ENCODE data around the gene PCBP4. TPM values are rescaled to one million over a fixed set of nuclear protein-coding genes. Genes with fewer than 3 reads are reported as not detected.

The PCBP4 gene
- polyA plus RNA-seq, 4 donors, result 24.0 to 60.8 (median 39.2) TPM

- Histone ChIP-seq H3K4me1 (ENCODE audit: control insufficient read depth in 3 of 3, insufficient read depth in 2 of 3, low read depth in 1 of 3, low read length in 2 of 3) (peaks cover 3 to 65% (median 4%) of the 10 kb centered on the region in 3 donors), H3K27ac (ENCODE audit: low read depth in 1 of 3, low read length in 2 of 3) (peak overlapping the region; percentile 94 to 96 (median 95)), H3K27me3 (ENCODE audit: control insufficient read depth in 3 of 3, insufficient read depth in 3 of 3, low read length in 3 of 3) (no peaks in the 10 kb centered on the region), H3K36me3 (ENCODE audit: control insufficient read depth in 3 of 3, insufficient read depth in 2 of 3, low read depth in 1 of 3, low read length in 3 of 3) (peaks cover 0 to 50% (median 0%) of the 10 kb centered on the region in 3 donors), H3K9me3 (ENCODE audit: control insufficient read depth in 2 of 2, insufficient read depth in 1 of 2, low read depth in 1 of 2, low read length in 1 of 2) (no peaks in the 10 kb centered on the region), H3K4me3 (ENCODE audit: low read depth in 1 of 3, low read length in 3 of 3) (peak overlapping the region; percentile 46 to 67 (median 58))
- 3 to 7% (median 4%) methylated on average over 4 of the region's 4 CpGs for WGBS, 3 donors
- FAIRE-seq (no peak), DNase-seq (peak; percentile 96 to 98)
Observed at GRCh38 chr3:51982352-51982837, 15.1 kb upstream of the PCBP4 start.

- 96 to 98% (median 97%) methylated on average over 10 of the region's 10 CpGs for WGBS, 3 donors
- Histone ChIP-seq H3K27me3 (ENCODE audit: control insufficient read depth in 3 of 3, insufficient read depth in 3 of 3, low read length in 3 of 3) (no peaks in the 10 kb centered on the region), H3K4me1 (ENCODE audit: control insufficient read depth in 3 of 3, insufficient read depth in 2 of 3, low read depth in 1 of 3, low read length in 2 of 3) (peaks cover 3 to 51% (median 4%) of the 10 kb centered on the region in 3 donors), H3K9me3 (ENCODE audit: control insufficient read depth in 2 of 2, insufficient read depth in 1 of 2, low read depth in 1 of 2, low read length in 1 of 2) (no peaks in the 10 kb centered on the region), H3K36me3 (ENCODE audit: control insufficient read depth in 3 of 3, insufficient read depth in 2 of 3, low read depth in 1 of 3, low read length in 3 of 3) (peaks cover 0 to 28% (median 0%) of the 10 kb centered on the region in 3 donors), H3K27ac (ENCODE audit: low read depth in 1 of 3, low read length in 2 of 3) (no peak overlapping the region), H3K4me3 (ENCODE audit: low read depth in 1 of 3, low read length in 3 of 3) (no peak overlapping the region)
- no peak for DNase-seq
- FAIRE-seq, result no peak
Observed at GRCh38 chr3:51980253-51980652, 13.0 kb upstream of the PCBP4 start.

GRCh38 chr3:51978143-51978502 is 10.9 kb upstream of the PCBP4 start:
- no peak for DNase-seq
- H3K9me3 ChIP-seq (ENCODE audit: control insufficient read depth in 2 of 2, insufficient read depth in 1 of 2, low read depth in 1 of 2, low read length in 1 of 2), result no peaks in the 10 kb centered on the region
- no peak overlapping the region for H3K4me3 ChIP-seq (ENCODE audit: low read depth in 1 of 3, low read length in 3 of 3)
- no peak for FAIRE-seq
- H3K27me3 ChIP-seq (ENCODE audit: control insufficient read depth in 3 of 3, insufficient read depth in 3 of 3, low read length in 3 of 3), result no peaks in the 10 kb centered on the region
- 69 to 80% (median 74%) methylated on average over 4 of the region's 4 CpGs for WGBS, 3 donors
- H3K27ac ChIP-seq (ENCODE audit: low read depth in 1 of 3, low read length in 2 of 3), result no peak overlapping the region
- peaks cover 4 to 43% (median 9%) of the 10 kb centered on the region in 3 donors for H3K4me1 ChIP-seq (ENCODE audit: control insufficient read depth in 3 of 3, insufficient read depth in 2 of 3, low read depth in 1 of 3, low read length in 2 of 3)
- H3K36me3 ChIP-seq (ENCODE audit: control insufficient read depth in 3 of 3, insufficient read depth in 2 of 3, low read depth in 1 of 3, low read length in 3 of 3), result peaks cover 0 to 22% (median 0%) of the 10 kb centered on the region in 3 donors

GRCh38 chr3:51977446-51978142 is 10.3 kb upstream of the PCBP4 start:
- H3K27me3 ChIP-seq (ENCODE audit: control insufficient read depth in 3 of 3, insufficient read depth in 3 of 3, low read length in 3 of 3), result no peaks in the 10 kb centered on the region
- H3K4me1 ChIP-seq (ENCODE audit: control insufficient read depth in 3 of 3, insufficient read depth in 2 of 3, low read depth in 1 of 3, low read length in 2 of 3), result peaks cover 4 to 39% (median 9%) of the 10 kb centered on the region in 3 donors
- WGBS, 3 donors, result 75 to 90% (median 85%) methylated on average over 9 of the region's 9 CpGs
- FAIRE-seq, result no peak
- peaks cover 0 to 22% (median 0%) of the 10 kb centered on the region in 3 donors for H3K36me3 ChIP-seq (ENCODE audit: control insufficient read depth in 3 of 3, insufficient read depth in 2 of 3, low read depth in 1 of 3, low read length in 3 of 3)
- no peak overlapping the region for H3K27ac ChIP-seq (ENCODE audit: low read depth in 1 of 3, low read length in 2 of 3)
- H3K9me3 ChIP-seq (ENCODE audit: control insufficient read depth in 2 of 2, insufficient read depth in 1 of 2, low read depth in 1 of 2, low read length in 1 of 2), result no peaks in the 10 kb centered on the region
- no peak overlapping the region for H3K4me3 ChIP-seq (ENCODE audit: low read depth in 1 of 3, low read length in 3 of 3)
- DNase-seq, result peak in 1 of 2 donors; percentile 57

GRCh38 chr3:51975852-51976549 is 8.7 kb upstream of the PCBP4 start:
- Histone ChIP-seq H3K27me3 (ENCODE audit: control insufficient read depth in 3 of 3, insufficient read depth in 3 of 3, low read length in 3 of 3) (no peaks in the 10 kb centered on the region), H3K4me3 (ENCODE audit: low read depth in 1 of 3, low read length in 3 of 3) (peak overlapping the region in 2 of 3 donors; percentile 53 to 90), H3K36me3 (ENCODE audit: control insufficient read depth in 3 of 3, insufficient read depth in 2 of 3, low read depth in 1 of 3, low read length in 3 of 3) (peaks cover 0 to 24% (median 0%) of the 10 kb centered on the region in 3 donors), H3K27ac (ENCODE audit: low read depth in 1 of 3, low read length in 2 of 3) (peak overlapping the region; percentile 86 to 98 (median 95)), H3K4me1 (ENCODE audit: control insufficient read depth in 3 of 3, insufficient read depth in 2 of 3, low read depth in 1 of 3, low read length in 2 of 3) (peaks cover 1 to 23% (median 6%) of the 10 kb centered on the region in 3 donors), H3K9me3 (ENCODE audit: control insufficient read depth in 2 of 2, insufficient read depth in 1 of 2, low read depth in 1 of 2, low read length in 1 of 2) (no peaks in the 10 kb centered on the region)
- peak in 1 of 2 donors; percentile 71 for DNase-seq
- WGBS, 3 donors, result 41 to 45% (median 43%) methylated on average over 46 of the region's 46 CpGs
- no peak for FAIRE-seq

- H3K4me3 ChIP-seq (ENCODE audit: low read depth in 1 of 3, low read length in 3 of 3), result peak within 1 kb of the TSS; percentile 63 to 90 (median 65)
Observed at GRCh38 chr3:51974963-51975851, 8.0 kb upstream of the PCBP4 start, which contains the start of gene ABHD14A. TSS of gene ABHD14A (plus strand) at chr3:51975064. CDS start at chr3:51975136, 72 bp downstream.

GRCh38 chr3:51974277-51974962 is 7.2 kb upstream of the PCBP4 start:
- Histone ChIP-seq H3K9me3 (ENCODE audit: control insufficient read depth in 2 of 2, insufficient read depth in 1 of 2, low read depth in 1 of 2, low read length in 1 of 2) (no peaks in the 10 kb centered on the region), H3K4me3 (ENCODE audit: low read depth in 1 of 3, low read length in 3 of 3) (peak overlapping the region; percentile 43 to 90 (median 53)), H3K4me1 (ENCODE audit: control insufficient read depth in 3 of 3, insufficient read depth in 2 of 3, low read depth in 1 of 3, low read length in 2 of 3) (peaks cover 0 to 16% (median 6%) of the 10 kb centered on the region in 3 donors), H3K27me3 (ENCODE audit: control insufficient read depth in 3 of 3, insufficient read depth in 3 of 3, low read length in 3 of 3) (no peaks in the 10 kb centered on the region), H3K36me3 (ENCODE audit: control insufficient read depth in 3 of 3, insufficient read depth in 2 of 3, low read depth in 1 of 3, low read length in 3 of 3) (peaks cover 0 to 30% (median 0%) of the 10 kb centered on the region in 3 donors), H3K27ac (ENCODE audit: low read depth in 1 of 3, low read length in 2 of 3) (peak overlapping the region; percentile 86 to 98 (median 95))
- 6 to 15% (median 10%) methylated on average over 30 of the region's 30 CpGs for WGBS, 3 donors
- DNase-seq (peak in 1 of 2 donors; percentile 37), FAIRE-seq (no peak)

More at GRCh38 chr3:51974963-51975851, 8.0 kb upstream of the PCBP4 start, which contains the start of gene ABHD14A:
- WGBS, 3 donors, result 0 to 1% (median 0%) methylated on average over 61 to 63 of the region's 63 CpGs
- Histone ChIP-seq H3K27me3 (ENCODE audit: control insufficient read depth in 3 of 3, insufficient read depth in 3 of 3, low read length in 3 of 3) (no peaks in the 10 kb centered on the region), H3K27ac (ENCODE audit: low read depth in 1 of 3, low read length in 2 of 3) (peak within 1 kb of the TSS; percentile 86 to 98 (median 95)), H3K9me3 (ENCODE audit: control insufficient read depth in 2 of 2, insufficient read depth in 1 of 2, low read depth in 1 of 2, low read length in 1 of 2) (no peaks in the 10 kb centered on the region), H3K4me1 (ENCODE audit: control insufficient read depth in 3 of 3, insufficient read depth in 2 of 3, low read depth in 1 of 3, low read length in 2 of 3) (peaks cover 0 to 16% (median 6%) of the 10 kb centered on the region in 3 donors), H3K36me3 (ENCODE audit: control insufficient read depth in 3 of 3, insufficient read depth in 2 of 3, low read depth in 1 of 3, low read length in 3 of 3) (peaks cover 0 to 24% (median 0%) of the 10 kb centered on the region in 3 donors)
- DNase-seq, result peak; percentile 90 to 95
- no peak for FAIRE-seq
